MG63 (cell line): ENCODE results near the gene NGFR. TPM values are rescaled to one million over a fixed set of nuclear protein-coding genes. Genes with fewer than 3 reads are reported as not detected.
"Not testable (repeated sequence)": the region's sequence is repeated elsewhere in the genome, so short reads cannot be mapped to it uniquely, and the experiment has no call there.

Experiments
- DNase-seq: peaks from one replicate; pipeline ENCODE4 v3.0.0-alpha.2; 2020
- H3K27me3 ChIP-seq: fragments of 250-450 bp; sonication (Bioruptor Pico); 2 replicates; pipeline ENCODE4 v1.5.1; 2020; ENCODE audit warnings: mild to moderate bottlenecking, moderate library complexity
- H3K36me3 ChIP-seq: fragments of 250-450 bp; sonication (Bioruptor Pico); 2 replicates; pipeline ENCODE4 v1.5.1; 2020; ENCODE audit warnings: mild to moderate bottlenecking, moderate library complexity
- H3K4me3 ChIP-seq: fragments of 250-450 bp; sonication (Bioruptor Pico); 2 replicates; pipeline ENCODE4 v1.5.1; 2020; ENCODE audit warnings: mild to moderate bottlenecking, moderate library complexity
- H3K9me3 ChIP-seq: fragments of 250-450 bp; sonication (Bioruptor Pico); 2 replicates; pipeline ENCODE4 v1.5.1; 2020; ENCODE audit warnings: mild to moderate bottlenecking, moderate library complexity
- total RNA-seq: library from RNA; depleted of rRNA; stranded (reverse); fragments of >200 nt; shearing (Covaris generic); gene quantifications from 2 replicates; pipeline ENCODE4 v1.2.3, GENCODE V29; 2014; ENCODE audit warnings: low replicate concordance

The NGFR gene
- total RNA-seq, 1 experiment from 2014 or later: 3.4 TPM

GRCh38 chr17:49546546-49547535 lies 51.7 kb downstream of the NGFR start:
- Histone ChIP-seq H3K36me3 (no peaks in the 10 kb centered on the region), H3K4me3 (no peak overlapping the region), H3K27me3 (no peaks in the 10 kb centered on the region), H3K9me3 (peaks cover 2% of the 10 kb centered on the region; the same call in 1 of the 2 replicates)
- DNase-seq: no peak

GRCh38 chr17:49547566-49547965 lies 52.5 kb downstream of the NGFR start:
- H3K27me3 ChIP-seq: no peaks in the 10 kb centered on the region
- H3K9me3 ChIP-seq: peaks cover 2% of the 10 kb centered on the region; the same call in 1 of the 2 replicates
- no peak for DNase-seq
- no peaks in the 10 kb centered on the region for H3K36me3 ChIP-seq
- H3K4me3 ChIP-seq: no peak overlapping the region

- no peak for DNase-seq
- Histone ChIP-seq H3K4me3 (no peak overlapping the region), H3K27me3 (no peaks in the 10 kb centered on the region), H3K9me3 (peaks cover 2% of the 10 kb centered on the region; the same call in 1 of the 2 replicates), H3K36me3 (no peaks in the 10 kb centered on the region)
These were observed 53.0 kb downstream of the NGFR start for GRCh38 chr17:49548051-49548505.

- peaks cover 1% of the 10 kb centered on the region; the same call in 1 of the 2 replicates for H3K9me3 ChIP-seq
- DNase-seq: peak; percentile 54
- no peaks in the 10 kb centered on the region for H3K27me3 ChIP-seq
- H3K36me3 ChIP-seq: no peaks in the 10 kb centered on the region
- no peak overlapping the region for H3K4me3 ChIP-seq
These were observed 53.6 kb downstream of the NGFR start for GRCh38 chr17:49548506-49549310.

- Histone ChIP-seq H3K36me3 (no peaks in the 10 kb centered on the region), H3K27me3 (no peaks in the 10 kb centered on the region), H3K4me3 (no peak overlapping the region), H3K9me3 (no peaks in the 10 kb centered on the region)
- DNase-seq: no peak
These were observed 54.2 kb downstream of the NGFR start for GRCh38 chr17:49549311-49549605.

GRCh38 chr17:49549691-49550678 lies 54.9 kb downstream of the NGFR start:
- no peaks in the 10 kb centered on the region for H3K36me3 ChIP-seq
- H3K9me3 ChIP-seq: no peaks in the 10 kb centered on the region
- H3K27me3 ChIP-seq: no peaks in the 10 kb centered on the region
- H3K4me3 ChIP-seq: no peak overlapping the region
- no peak for DNase-seq

GRCh38 chr17:49550764-49551163 lies 55.7 kb downstream of the NGFR start:
- not testable (repeated sequence) for H3K36me3 ChIP-seq, H3K27me3 ChIP-seq, DNase-seq, H3K4me3 ChIP-seq, H3K9me3 ChIP-seq

GRCh38 chr17:49551221-49552069 lies 56.4 kb downstream of the NGFR start:
- Histone ChIP-seq H3K4me3 (no peak overlapping the region), H3K36me3 (no peaks in the 10 kb centered on the region), H3K9me3 (no peaks in the 10 kb centered on the region), H3K27me3 (no peaks in the 10 kb centered on the region)
- no peak for DNase-seq

GRCh38 chr17:49552070-49552751 lies 57.1 kb downstream of the NGFR start:
- no peaks in the 10 kb centered on the region for H3K27me3 ChIP-seq
- no peaks in the 10 kb centered on the region for H3K36me3 ChIP-seq
- DNase-seq: peak; percentile 72
- no peak overlapping the region for H3K4me3 ChIP-seq
- H3K9me3 ChIP-seq: no peaks in the 10 kb centered on the region

- H3K36me3 ChIP-seq: no peaks in the 10 kb centered on the region
- H3K27me3 ChIP-seq: no peaks in the 10 kb centered on the region
- no peaks in the 10 kb centered on the region for H3K9me3 ChIP-seq
- no peak for DNase-seq
- H3K4me3 ChIP-seq: no peak overlapping the region
These were observed 58.7 kb downstream of the NGFR start for GRCh38 chr17:49553676-49554335.

- no peaks in the 10 kb centered on the region for H3K9me3 ChIP-seq
- no peaks in the 10 kb centered on the region for H3K36me3 ChIP-seq
- H3K27me3 ChIP-seq: no peaks in the 10 kb centered on the region
- H3K4me3 ChIP-seq: no peak overlapping the region
- DNase-seq: no peak
These were observed 59.8 kb downstream of the NGFR start for GRCh38 chr17:49554694-49555494.

- Histone ChIP-seq H3K36me3 (no peaks in the 10 kb centered on the region), H3K9me3 (no peaks in the 10 kb centered on the region), H3K4me3 (no peak overlapping the region), H3K27me3 (no peaks in the 10 kb centered on the region)
- DNase-seq: no peak
These were observed 60.6 kb downstream of the NGFR start for GRCh38 chr17:49555495-49556222.

GRCh38 chr17:49556223-49556943 lies 61.3 kb downstream of the NGFR start:
- Histone ChIP-seq H3K4me3 (no peak overlapping the region), H3K9me3 (peaks cover under 1% of the 10 kb centered on the region; the same call in 1 of the 2 replicates), H3K36me3 (no peaks in the 10 kb centered on the region), H3K27me3 (no peaks in the 10 kb centered on the region)
- peak; percentile 75 for DNase-seq
